Measurements from ENCODE around the gene BRAP. TPM values are rescaled to one million over a fixed set of nuclear protein-coding genes. Genes with fewer than 3 reads are reported as not detected.
A peak's percentile ranks its signal among the peaks of the same experiment; 100 is the strongest.
"Not testable (repeated sequence)": the region's sequence is repeated elsewhere in the genome, so short reads cannot be mapped to it uniquely, and the experiment has no call there.

The BRAP gene
- total RNA-seq, 4 donors from 2014 or later: 12.3 to 28.1 (median 17.7) TPM

- no peak overlapping the region for H3K27ac ChIP-seq
- H3K4me3 ChIP-seq: no peak overlapping the region
- no peaks in the 10 kb centered on the region for H3K9me3 ChIP-seq
- H3K36me3 ChIP-seq: no peaks in the 10 kb centered on the region
- TF ChIP-seq POLR2A (IDR thresholded peaks at IDR 0.05): no peak
- TF ChIP-seq CTCF (IDR thresholded peaks at IDR 0.05): no peak
- no peaks in the 10 kb centered on the region for H3K4me1 ChIP-seq
- DNase-seq: no peak
- H3K27me3 ChIP-seq: no peaks in the 10 kb centered on the region
These were observed 69.6 kb downstream of the BRAP start for GRCh38 chr12:111616177-111616623.

GRCh38 chr12:111607239-111607638, 78.5 kb downstream of the BRAP start:
- no peaks in the 10 kb centered on the region for H3K9me3 ChIP-seq
- no peak overlapping the region for H3K27ac ChIP-seq
- H3K27me3 ChIP-seq: no peaks in the 10 kb centered on the region
- TF ChIP-seq CTCF (IDR thresholded peaks at IDR 0.05) (no peak), POLR2A (IDR thresholded peaks at IDR 0.05) (no peak)
- DNase-seq: no peak
- no peaks in the 10 kb centered on the region for H3K36me3 ChIP-seq
- H3K4me1 ChIP-seq: no peaks in the 10 kb centered on the region
- H3K4me3 ChIP-seq: no peak overlapping the region

- no peaks in the 10 kb centered on the region for H3K36me3 ChIP-seq
- no peaks in the 10 kb centered on the region for H3K4me1 ChIP-seq
These were observed 79.0 kb downstream of the BRAP start for GRCh38 chr12:111606767-111607230.

GRCh38 chr12:111605911-111606766, 79.6 kb downstream of the BRAP start:
- no peak for DNase-seq
- no peak overlapping the region for H3K4me3 ChIP-seq
- H3K36me3 ChIP-seq: no peaks in the 10 kb centered on the region
- no peaks in the 10 kb centered on the region for H3K9me3 ChIP-seq
- TF ChIP-seq CTCF (IDR thresholded peaks at IDR 0.05) (no peak), POLR2A (IDR thresholded peaks at IDR 0.05) (no peak)
- H3K4me1 ChIP-seq: no peaks in the 10 kb centered on the region
- no peaks in the 10 kb centered on the region for H3K27me3 ChIP-seq
- no peak overlapping the region for H3K27ac ChIP-seq

More at GRCh38 chr12:111606767-111607230, 79.0 kb downstream of the BRAP start:
- H3K4me3 ChIP-seq: no peak overlapping the region
- no peaks in the 10 kb centered on the region for H3K27me3 ChIP-seq
- no peak for TF ChIP-seq CTCF (IDR thresholded peaks at IDR 0.05)
- no peak for TF ChIP-seq POLR2A (IDR thresholded peaks at IDR 0.05)
- no peaks in the 10 kb centered on the region for H3K9me3 ChIP-seq
- DNase-seq: no peak
- H3K27ac ChIP-seq: no peak overlapping the region

GRCh38 chr12:111602857-111603256, 82.9 kb downstream of the BRAP start:
- DNase-seq: peak in 1 of 3 donors; percentile 5
- not testable (repeated sequence) for H3K4me3 ChIP-seq, H3K4me1 ChIP-seq, H3K27ac ChIP-seq, H3K9me3 ChIP-seq, H3K36me3 ChIP-seq, H3K27me3 ChIP-seq

GRCh38 chr12:111602348-111602747, 83.4 kb downstream of the BRAP start:
- Histone ChIP-seq H3K36me3 (no peaks in the 10 kb centered on the region), H3K9me3 (no peaks in the 10 kb centered on the region), H3K4me3 (no peak overlapping the region), H3K4me1 (peaks cover 0 to 9% (median 0%) of the 10 kb centered on the region in 4 donors), H3K27me3 (no peaks in the 10 kb centered on the region), H3K27ac (no peak overlapping the region)
- TF ChIP-seq POLR2A (IDR thresholded peaks at IDR 0.05) (no peak), CTCF (IDR thresholded peaks at IDR 0.05) (no peak)
- DNase-seq: no peak

GRCh38 chr12:111600986-111601385, 84.8 kb downstream of the BRAP start:
- not testable (repeated sequence) for H3K9me3 ChIP-seq, H3K27ac ChIP-seq, H3K36me3 ChIP-seq, H3K4me3 ChIP-seq, H3K27me3 ChIP-seq, DNase-seq
- H3K4me1 ChIP-seq: peaks cover 0 to 21% (median 0%) of the 10 kb centered on the region in 4 donors

Data from Peyer's patch (tissue), 4 donors.